ENCODE measurements around the gene FBXL7. TPM values are rescaled to one million over a fixed set of nuclear protein-coding genes. Genes with fewer than 3 reads are reported as not detected.

Gene FBXL7
- total RNA-seq, 1 donor from 2014 or later = 21.3 TPM

GRCh38 chr5:15600035-15600434 is 100.1 kb downstream of the FBXL7 start:
- no peak for DNase-seq (ENCODE audit: extremely low spot score, unreplicated experiment)
- no peak for TF ChIP-seq CTCF (conservative IDR thresholded peaks at IDR 0.05)
- Mint-ChIP-seq H3K27ac (no peak overlapping the region), H3K36me3 (peaks cover 5% of the 10 kb centered on the region), H3K4me1 (ENCODE audit: unreplicated experiment) (peaks cover 20% of the 10 kb centered on the region), H3K27me3 (no peaks in the 10 kb centered on the region), H3K4me3 (no peak overlapping the region), H3K9me3 (peaks cover 2% of the 10 kb centered on the region)

- Mint-ChIP-seq H3K4me1 (ENCODE audit: unreplicated experiment) (peaks cover 18% of the 10 kb centered on the region), H3K27ac (no peak overlapping the region), H3K9me3 (no peaks in the 10 kb centered on the region), H3K36me3 (peaks cover 3% of the 10 kb centered on the region), H3K27me3 (no peaks in the 10 kb centered on the region), H3K4me3 (no peak overlapping the region)
- no peak for DNase-seq (ENCODE audit: extremely low spot score, unreplicated experiment)
- no peak for TF ChIP-seq CTCF (conservative IDR thresholded peaks at IDR 0.05)
Measured at GRCh38 chr5:15601274-15601673, 101.3 kb downstream of the FBXL7 start.

- Mint-ChIP-seq H3K4me3 (no peak overlapping the region), H3K27ac (no peak overlapping the region), H3K36me3 (peaks cover 3% of the 10 kb centered on the region), H3K27me3 (no peaks in the 10 kb centered on the region), H3K4me1 (ENCODE audit: unreplicated experiment) (peaks cover 20% of the 10 kb centered on the region), H3K9me3 (no peaks in the 10 kb centered on the region)
- no peak for DNase-seq (ENCODE audit: extremely low spot score, unreplicated experiment)
- TF ChIP-seq CTCF (conservative IDR thresholded peaks at IDR 0.05) = no peak
Measured at GRCh38 chr5:15601853-15602252, 101.9 kb downstream of the FBXL7 start.

GRCh38 chr5:15604986-15605385 is 105.0 kb downstream of the FBXL7 start:
- Mint-ChIP-seq H3K4me1 (ENCODE audit: unreplicated experiment) (peaks cover 21% of the 10 kb centered on the region), H3K36me3 (peaks cover 3% of the 10 kb centered on the region), H3K9me3 (no peaks in the 10 kb centered on the region), H3K4me3 (no peak overlapping the region), H3K27me3 (no peaks in the 10 kb centered on the region), H3K27ac (no peak overlapping the region)
- no peak for TF ChIP-seq CTCF (conservative IDR thresholded peaks at IDR 0.05)
- DNase-seq (ENCODE audit: extremely low spot score, unreplicated experiment) = no peak

- no peaks in the 10 kb centered on the region for H3K27me3 Mint-ChIP-seq
- no peak overlapping the region for H3K4me3 Mint-ChIP-seq
- TF ChIP-seq CTCF (conservative IDR thresholded peaks at IDR 0.05) = no peak
- H3K27ac Mint-ChIP-seq = no peak overlapping the region
- peaks cover 15% of the 10 kb centered on the region for H3K4me1 Mint-ChIP-seq (ENCODE audit: unreplicated experiment)
- DNase-seq (ENCODE audit: extremely low spot score, unreplicated experiment) = no peak
- H3K36me3 Mint-ChIP-seq = peaks cover 3% of the 10 kb centered on the region
- no peaks in the 10 kb centered on the region for H3K9me3 Mint-ChIP-seq
Measured at GRCh38 chr5:15606197-15606596, 106.2 kb downstream of the FBXL7 start.

GRCh38 chr5:15607076-15607475 is 107.1 kb downstream of the FBXL7 start:
- no peak for TF ChIP-seq CTCF (conservative IDR thresholded peaks at IDR 0.05)
- Mint-ChIP-seq H3K4me3 (no peak overlapping the region), H3K9me3 (no peaks in the 10 kb centered on the region), H3K27ac (no peak overlapping the region), H3K36me3 (peaks cover 3% of the 10 kb centered on the region), H3K4me1 (ENCODE audit: unreplicated experiment) (peaks cover 9% of the 10 kb centered on the region), H3K27me3 (no peaks in the 10 kb centered on the region)
- DNase-seq (ENCODE audit: extremely low spot score, unreplicated experiment) = no peak
